Measurements from ENCODE around the gene SIPA1L3. TPM values are rescaled to one million over a fixed set of nuclear protein-coding genes. Genes with fewer than 3 reads are reported as not detected.

Gene SIPA1L3
- total RNA-seq, 1 experiment from 2014 or later = 125 TPM

- ChIA-PET POLR2A (no interaction called here), CTCF (interaction anchor here (0.7 to 1.5 kb wide), 2 partner anchors 42 to 191 kb away, joined by 4 to 6 read pairs; no protein-coding TSS in a partner anchor)
- Histone ChIP-seq H3K36me3 (ENCODE audit: control insufficient read depth, insufficient read depth, low read length) (peaks cover 13% of the 10 kb centered on the region), H3K4me1 (no peaks in the 10 kb centered on the region), H3K27me3 (replicated peaks; ENCODE audit: control insufficient read depth, insufficient read depth, low read length) (no peaks in the 10 kb centered on the region), H3K9me3 (no peaks in the 10 kb centered on the region), H3K4me3 (ENCODE audit: low read depth, low read length) (no peak overlapping the region)
- TF ChIP-seq CTCF (IDR thresholded peaks at IDR 0.05; ENCODE audit: insufficient read depth in 1 of 2, low read depth in 1 of 2, low read length in 1 of 2, severe bottlenecking in 1 of 2, unreplicated experiment in 1 of 2) = no peak
- no peak for DNase-seq
- no peak overlapping the region for H3K4me3 Mint-ChIP-seq (ENCODE audit: unreplicated experiment)
- no peak overlapping the region for H3K27ac Mint-ChIP-seq (ENCODE audit: unreplicated experiment)
- no peaks in the 10 kb centered on the region for H3K27me3 Mint-ChIP-seq (ENCODE audit: insufficient read depth, unreplicated experiment)
- no TSS peak for BruUV-seq (replicated peaks)
- H3K9me3 Mint-ChIP-seq (ENCODE audit: unreplicated experiment) = no peaks in the 10 kb centered on the region
- H3K4me1 Mint-ChIP-seq (ENCODE audit: low read depth, unreplicated experiment) = no peaks in the 10 kb centered on the region
- H3K36me3 Mint-ChIP-seq (ENCODE audit: insufficient read depth, unreplicated experiment) = peaks cover 83% of the 10 kb centered on the region
- intact Hi-C loops (cut with micrococcal nuclease; ENCODE audit: unreplicated experiment) = no loop called here
Observed at GRCh38 chr19:38093154-38093553, 186.1 kb downstream of the SIPA1L3 start.

GRCh38 chr19:38093587-38093986 lies 186.6 kb downstream of the SIPA1L3 start:
- POLR2A ChIA-PET = no interaction called here
- intact Hi-C loops (cut with micrococcal nuclease; ENCODE audit: unreplicated experiment) = no loop called here
- no TSS peak for BruUV-seq (replicated peaks)

More at GRCh38 chr19:38093587-38093986, 186.6 kb downstream of the SIPA1L3 start:
- no peak overlapping the region for H3K27ac Mint-ChIP-seq (ENCODE audit: unreplicated experiment)
- no peak overlapping the region for H3K4me3 Mint-ChIP-seq (ENCODE audit: unreplicated experiment)
- H3K4me1 ChIP-seq = no peaks in the 10 kb centered on the region
- no peaks in the 10 kb centered on the region for H3K9me3 ChIP-seq
- peaks cover 84% of the 10 kb centered on the region for H3K36me3 Mint-ChIP-seq (ENCODE audit: insufficient read depth, unreplicated experiment)
- peaks cover 11% of the 10 kb centered on the region for H3K36me3 ChIP-seq (ENCODE audit: control insufficient read depth, insufficient read depth, low read length)
- no peaks in the 10 kb centered on the region for H3K27me3 Mint-ChIP-seq (ENCODE audit: insufficient read depth, unreplicated experiment)
- CTCF ChIA-PET = interaction anchor here (1.5 kb wide), 1 partner anchor 191 kb away, joined by 4 read pairs; no protein-coding TSS in a partner anchor
- H3K9me3 Mint-ChIP-seq (ENCODE audit: unreplicated experiment) = no peaks in the 10 kb centered on the region
- no peak for TF ChIP-seq CTCF (IDR thresholded peaks at IDR 0.05; ENCODE audit: insufficient read depth in 1 of 2, low read depth in 1 of 2, low read length in 1 of 2, severe bottlenecking in 1 of 2, unreplicated experiment in 1 of 2)
- no peak overlapping the region for H3K4me3 ChIP-seq (ENCODE audit: low read depth, low read length)
- no peaks in the 10 kb centered on the region for H3K27me3 ChIP-seq (replicated peaks; ENCODE audit: control insufficient read depth, insufficient read depth, low read length)
- no peaks in the 10 kb centered on the region for H3K4me1 Mint-ChIP-seq (ENCODE audit: low read depth, unreplicated experiment)
- no peak for DNase-seq
